ENCODE results near the gene RASSF1.

DNA sequence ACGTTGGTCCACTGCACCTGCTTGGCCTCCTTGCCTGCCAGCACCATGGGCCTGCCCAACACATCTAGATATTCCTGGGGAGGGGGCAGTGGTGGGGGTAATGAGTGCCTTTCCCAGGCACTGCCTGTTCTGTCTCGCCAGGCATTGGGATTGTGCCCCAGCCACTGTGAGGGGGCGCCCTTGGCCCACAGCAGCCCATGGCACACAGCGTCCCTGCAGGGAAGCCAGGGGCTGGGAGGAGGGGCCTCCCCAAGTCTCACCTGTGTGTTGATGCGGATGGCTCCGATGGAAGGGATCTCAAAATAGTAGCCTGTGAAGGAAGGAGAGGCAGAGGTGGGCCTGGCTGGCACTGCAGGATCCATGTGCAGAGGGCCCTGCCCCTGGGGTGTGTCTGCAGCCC lies 37.4 kb upstream of the RASSF1 start:
- TF ChIP-seq CTCF (conservative IDR thresholded peaks at IDR 0.05) (no peak), ZFX (IDR thresholded peaks at IDR 0.05) (no peak)
